Measurements from ENCODE around the gene PTGFRN.

- no peak for TF ChIP-seq CTCF (IDR thresholded peaks at IDR 0.05)
- TF ChIP-seq EZH2phosphoT487 (IDR thresholded peaks at IDR 0.05), result no peak
Observed at GRCh38 chr1:116921301-116921885, 11.7 kb downstream of the PTGFRN start.
